ENCODE results near the gene CFAP299. TPM values are rescaled to one million over a fixed set of nuclear protein-coding genes. Genes with fewer than 3 reads are reported as not detected.

Gene CFAP299
- total and polyA plus RNA-seq, 2 of the 13 experiments (the other 11 are each of a cell fraction or from before 2014, with no cell fraction given): not detected

- BruUV-seq (replicated peaks): no TSS peak
- intact Hi-C loops (cut with micrococcal nuclease; ENCODE audit: unreplicated experiment) (loop anchor here (10.0 kb wide), 1 partner anchor 385 kb away; no protein-coding TSS in a partner anchor), in situ Hi-C loops (cut with HindIII; ENCODE audit: extremely low pct_ligation_motif_present, low pct_unique_long_range_greater_than_20kb) (no loop called here)
- TF ChIP-seq ZBTB43 (CRISPR knock-in tag; conservative IDR thresholded peaks at IDR 0.05) (no peak), ZNF101 (CRISPR knock-in tag; IDR thresholded peaks at IDR 0.05; ENCODE audit: borderline replicate concordance, low read depth) (no peak), ZNF207 (IDR thresholded peaks at IDR 0.05; ENCODE audit: borderline replicate concordance) (no peak), ELF1 (CRISPR knock-in tag; IDR thresholded peaks at IDR 0.05) (no peak), ZNF296 (CRISPR knock-in tag; conservative IDR thresholded peaks at IDR 0.05) (no peak), MYC (CRISPR knock-in tag; IDR thresholded peaks at IDR 0.05; ENCODE audit: borderline replicate concordance) (no peak), ZNF20 (CRISPR knock-in tag; IDR thresholded peaks at IDR 0.05) (no peak), ATF7-NPFF (CRISPR knock-in tag; IDR thresholded peaks at IDR 0.05; ENCODE audit: low read depth) (no peak)
- POLR2A ChIA-PET: no interaction called here
- no peak overlapping the region for H3K9ac ChIP-seq (ENCODE audit: insufficient read depth, low read depth, low read length)
- CTCF ChIA-PET (ENCODE audit: low intra/inter-chr PET ratio, low total read pairs): no interaction called here
- H3K4me3 ChIP-seq (replicated peaks in 1 of 3; ENCODE audit: insufficient read depth in 1 of 3, low read depth in 2 of 3, low read length in 3 of 3): no peak overlapping the region
- ATAC-seq (no peak), FAIRE-seq (no peak), DNase-seq (ENCODE audit: low spot score) (no peak)
- H2AFZ ChIP-seq (ENCODE audit: low read length): no peak overlapping the region
- H3K36me3 ChIP-seq (replicated peaks in 1 of 2; ENCODE audit: control insufficient read depth in 1 of 2, insufficient read depth in 2 of 2, low read length in 2 of 2): no peaks in the 10 kb centered on the region
- H3K79me2 ChIP-seq (ENCODE audit: insufficient read depth, low read length): no peaks in the 10 kb centered on the region
- no peaks in the 10 kb centered on the region for H4K20me1 ChIP-seq (ENCODE audit: insufficient read depth, low read length)
- H3K27me3 ChIP-seq (ENCODE audit: control insufficient read depth in 1 of 2, insufficient read depth in 2 of 2, low read length in 2 of 2): no peaks in the 10 kb centered on the region
- no peak overlapping the region for H3K4me2 ChIP-seq (ENCODE audit: low read depth, low read length)
- H3K9me3 ChIP-seq (ENCODE audit: low read length): no peaks in the 10 kb centered on the region
- no peaks in the 10 kb centered on the region for H3K4me1 ChIP-seq (ENCODE audit: insufficient read depth, low read length)
- H3K27ac ChIP-seq (ENCODE audit: extremely low read length, insufficient read depth, low read length): no peak overlapping the region
- 0% methylated on average over 2 of the region's 2 CpGs for WGBS (ENCODE audit: low lambda C conversion rate)
These were observed 74.3 kb downstream of the CFAP299 start for GRCh38 chr4:80409809-80410208.

DNA sequence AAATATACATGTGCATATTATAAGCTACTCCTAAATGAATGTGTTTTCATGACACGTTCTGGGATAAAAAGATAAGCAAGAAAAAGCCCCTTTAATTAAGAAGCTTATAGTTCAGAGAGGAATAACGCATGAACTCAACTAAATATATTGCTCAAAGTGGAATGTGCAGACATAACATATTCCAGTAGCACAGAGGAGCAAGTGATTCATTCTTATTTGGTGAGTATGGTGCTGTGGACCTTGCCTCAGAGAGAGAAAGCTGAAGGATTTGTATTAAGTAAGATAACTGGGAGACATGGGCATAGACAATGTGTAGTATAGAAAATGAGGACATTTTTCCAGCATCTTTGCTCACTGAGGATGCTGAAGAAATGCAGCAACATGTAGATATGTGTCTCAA, 76.8 kb downstream of the CFAP299 start:
- CTCF ChIA-PET (ENCODE audit: low intra/inter-chr PET ratio, low total read pairs): no interaction called here
- intact Hi-C loops (cut with micrococcal nuclease; ENCODE audit: unreplicated experiment) (loop anchor here (10.0 kb wide), 1 partner anchor 382 kb away; no protein-coding TSS in a partner anchor), in situ Hi-C loops (cut with HindIII; ENCODE audit: extremely low pct_ligation_motif_present, low pct_unique_long_range_greater_than_20kb) (no loop called here)
- no peak overlapping the region for H3K4me2 ChIP-seq (ENCODE audit: low read depth, low read length)
- H3K9me3 ChIP-seq (ENCODE audit: low read length): no peaks in the 10 kb centered on the region
- no peaks in the 10 kb centered on the region for H3K36me3 ChIP-seq (replicated peaks in 1 of 2; ENCODE audit: control insufficient read depth in 1 of 2, insufficient read depth in 2 of 2, low read length in 2 of 2)
- POLR2A ChIA-PET: no interaction called here
- no peak for ATAC-seq
- no peak for DNase-seq (ENCODE audit: low spot score)
- H3K79me2 ChIP-seq (ENCODE audit: insufficient read depth, low read length): no peaks in the 10 kb centered on the region
- BruUV-seq (replicated peaks): no TSS peak
- FAIRE-seq: no peak
- no peak for TF ChIP-seq ZBTB4 (CRISPR knock-in tag; IDR thresholded peaks at IDR 0.05; ENCODE audit: borderline replicate concordance)
- no peak for TF ChIP-seq PHF20 (CRISPR knock-in tag; IDR thresholded peaks at IDR 0.05)
- TF ChIP-seq CERS6 (CRISPR knock-in tag; IDR thresholded peaks at IDR 0.05): no peak
- no peak for TF ChIP-seq KDM6A (CRISPR knock-in tag; IDR thresholded peaks at IDR 0.05; ENCODE audit: low read depth)
- no peaks in the 10 kb centered on the region for H4K20me1 ChIP-seq (ENCODE audit: insufficient read depth, low read length)
- no peak overlapping the region for H3K4me3 ChIP-seq (replicated peaks in 1 of 3; ENCODE audit: insufficient read depth in 1 of 3, low read depth in 2 of 3, low read length in 3 of 3)
- no peak overlapping the region for H3K9ac ChIP-seq (ENCODE audit: insufficient read depth, low read depth, low read length)
- no peaks in the 10 kb centered on the region for H3K27me3 ChIP-seq (ENCODE audit: control insufficient read depth in 1 of 2, insufficient read depth in 2 of 2, low read length in 2 of 2)
- WGBS (ENCODE audit: low lambda C conversion rate): 15% methylated on average over 2 of the region's 2 CpGs
- no peak overlapping the region for H2AFZ ChIP-seq (ENCODE audit: low read length)
- H3K27ac ChIP-seq (ENCODE audit: extremely low read length, insufficient read depth, low read length): no peak overlapping the region
- H3K4me1 ChIP-seq (ENCODE audit: insufficient read depth, low read length): no peaks in the 10 kb centered on the region

Data from HepG2 (cell line).